ENCODE results near the gene GRIA4. TPM values are rescaled to one million over a fixed set of nuclear protein-coding genes. Genes with fewer than 3 reads are reported as not detected.
A peak's percentile ranks its signal among the peaks of the same experiment; 100 is the strongest.
"Not testable (repeated sequence)": the region's sequence is repeated elsewhere in the genome, so short reads cannot be mapped to it uniquely, and the experiment has no call there.

GRIA4 gene
- total RNA-seq, 1 donor from 2014 or later, result not detected

DNA sequence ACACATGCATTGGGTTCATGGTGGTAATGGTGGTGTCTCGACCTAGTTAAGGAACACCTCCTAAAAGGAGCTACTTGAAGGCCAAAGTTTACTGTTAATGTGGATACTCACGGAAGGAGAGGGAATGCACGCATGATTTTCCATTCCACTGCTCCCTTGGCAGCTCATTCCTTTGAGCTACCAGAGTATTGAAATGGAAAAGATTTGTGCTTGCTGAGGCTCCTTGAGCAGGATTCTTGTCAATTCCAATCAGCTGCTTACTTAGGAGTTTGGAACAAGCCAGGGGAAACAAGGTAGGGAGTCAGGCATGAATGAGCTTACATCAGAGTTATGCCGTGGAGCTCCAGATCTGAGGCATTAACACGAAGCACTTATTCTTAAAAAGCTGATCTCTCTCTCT lies 108.8 kb downstream of the GRIA4 start:
- DNase-seq (ENCODE audit: low read depth in 2 of 2), result no peak

DNA sequence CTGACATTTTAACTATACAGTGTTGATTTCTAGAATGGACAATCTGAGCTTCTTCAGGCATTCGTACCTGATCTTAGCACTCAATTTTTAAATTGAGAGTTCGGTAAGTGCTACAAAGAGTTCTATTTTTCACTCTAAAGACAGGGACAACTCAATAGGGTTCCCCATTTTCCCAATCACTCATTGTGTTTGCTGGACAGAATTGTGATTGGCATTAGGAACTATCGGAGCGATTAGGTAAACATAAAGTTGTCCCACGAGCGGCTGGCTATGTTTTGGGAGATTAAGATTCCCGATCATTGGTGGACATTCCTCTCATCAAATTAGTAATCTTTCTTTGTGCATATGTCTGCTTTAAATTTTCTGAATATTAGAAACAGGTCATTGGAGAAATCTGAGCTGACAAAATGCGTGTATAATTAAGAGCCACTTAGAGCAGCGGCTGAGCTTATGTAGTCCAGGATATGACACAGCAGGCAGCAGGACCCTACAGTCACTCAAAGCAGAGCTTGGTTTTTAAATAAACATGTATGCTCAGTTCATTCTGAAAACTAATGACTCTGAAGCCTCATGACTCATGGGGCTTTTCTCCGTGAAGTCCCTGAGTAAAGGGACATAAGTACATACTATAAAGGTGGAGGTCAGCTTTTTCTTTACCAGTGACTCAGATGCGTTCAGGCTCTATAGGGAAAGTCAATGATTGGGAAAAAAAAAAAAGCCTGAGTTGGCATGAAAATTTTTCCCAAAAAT lies 109.4 kb downstream of the GRIA4 start:
- DNase-seq (ENCODE audit: low read depth in 2 of 2), result peak in 1 of 2 donors; percentile 75

DNA sequence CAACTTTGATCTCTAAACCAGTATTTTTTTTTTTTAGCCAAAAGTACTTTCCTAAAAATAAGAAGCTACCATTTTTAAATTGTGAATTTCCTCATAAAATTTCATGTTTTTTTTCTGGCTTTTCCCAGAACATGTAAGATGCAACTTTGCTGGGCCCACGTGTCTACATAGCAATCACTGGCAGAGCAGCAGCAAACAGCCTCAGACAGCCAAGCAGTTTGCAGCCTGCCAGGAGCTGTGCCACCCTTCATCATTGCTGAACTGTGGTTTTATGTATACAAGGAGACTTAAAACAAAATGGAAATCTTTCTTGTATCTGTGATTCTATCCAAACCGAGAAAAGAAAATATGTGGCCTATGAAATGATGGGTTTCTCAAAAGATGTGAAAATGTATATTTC lies 110.2 kb downstream of the GRIA4 start:
- no peak for DNase-seq (ENCODE audit: low read depth in 2 of 2)

DNA sequence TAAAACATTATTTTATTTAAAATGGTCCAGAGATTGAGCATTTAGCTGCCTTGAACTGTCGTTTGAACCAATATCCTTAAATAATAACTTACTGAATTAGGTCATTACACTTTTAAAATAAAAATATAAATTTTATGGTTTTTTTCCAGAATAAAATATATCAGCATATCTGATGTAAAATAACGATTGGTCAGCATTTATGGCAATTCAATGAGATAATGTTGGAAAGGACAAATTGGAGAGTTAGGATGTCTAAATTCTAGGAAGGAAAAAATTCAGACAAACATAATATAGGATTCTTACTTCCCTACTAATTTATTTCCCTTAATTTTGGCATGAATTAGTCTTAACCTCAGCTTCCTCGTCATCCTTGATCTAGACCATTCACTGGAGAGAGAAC lies 113.4 kb downstream of the GRIA4 start:
- no peak for DNase-seq (ENCODE audit: low read depth in 2 of 2)

DNA sequence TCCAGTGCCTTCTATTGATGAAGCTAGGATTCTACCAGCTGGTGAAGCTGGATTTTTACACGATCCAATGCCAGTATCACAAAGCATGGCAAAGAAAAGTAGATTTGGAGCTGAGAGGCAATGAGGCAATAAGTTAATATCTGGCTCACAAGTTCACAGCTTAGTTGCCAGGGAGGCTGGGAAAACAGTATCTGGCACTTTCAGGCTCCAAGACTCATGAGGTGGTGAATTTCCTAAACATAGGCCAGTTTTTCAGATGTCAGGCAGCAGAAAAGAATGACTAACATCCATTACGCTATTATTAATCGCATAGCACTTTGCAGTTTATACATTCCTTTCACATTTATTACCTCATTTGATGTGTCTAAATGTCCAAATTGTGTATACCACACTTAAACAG lies 122.7 kb downstream of the GRIA4 start:
- DNase-seq (ENCODE audit: low read depth in 2 of 2), result no peak

DNA sequence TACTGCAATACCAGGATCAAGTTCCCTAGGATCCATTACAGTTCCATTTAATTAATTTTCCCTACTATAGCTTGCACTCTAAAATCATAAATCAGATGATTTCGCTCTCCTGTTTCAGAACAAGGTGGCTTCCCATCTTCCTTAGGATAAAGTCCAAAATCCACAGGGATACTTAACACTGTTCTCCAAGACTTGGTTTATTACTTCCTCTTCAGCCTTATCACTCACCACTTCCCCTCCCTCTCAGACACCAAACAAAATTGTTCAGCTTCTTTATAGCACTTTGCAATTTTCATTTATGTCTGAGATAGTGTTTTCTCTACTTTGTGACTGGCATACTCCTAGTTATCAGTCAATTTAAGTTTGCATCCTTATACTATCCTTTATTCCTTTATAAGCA lies 124.6 kb downstream of the GRIA4 start:
- no peak for DNase-seq (ENCODE audit: low read depth in 2 of 2)

DNA sequence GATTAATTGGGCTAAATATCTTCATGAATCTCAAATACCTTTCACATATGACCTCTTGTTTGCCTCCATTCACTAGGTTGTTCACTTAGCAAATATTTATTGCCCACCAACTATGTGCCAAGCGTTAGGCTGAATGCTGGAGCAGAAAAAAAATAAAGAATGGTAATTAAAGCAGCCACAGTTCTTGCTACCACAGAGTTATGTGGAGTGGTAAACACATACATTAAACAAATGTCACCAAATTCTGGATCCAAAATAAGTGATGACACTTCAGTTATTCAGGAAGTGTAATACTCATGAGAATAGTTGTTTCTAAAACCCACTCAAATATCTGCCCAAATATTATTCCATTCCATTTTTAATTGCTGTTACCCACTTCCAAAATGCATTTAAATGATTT lies 128.4 kb downstream of the GRIA4 start:
- DNase-seq (ENCODE audit: low read depth in 2 of 2), result no peak

DNA sequence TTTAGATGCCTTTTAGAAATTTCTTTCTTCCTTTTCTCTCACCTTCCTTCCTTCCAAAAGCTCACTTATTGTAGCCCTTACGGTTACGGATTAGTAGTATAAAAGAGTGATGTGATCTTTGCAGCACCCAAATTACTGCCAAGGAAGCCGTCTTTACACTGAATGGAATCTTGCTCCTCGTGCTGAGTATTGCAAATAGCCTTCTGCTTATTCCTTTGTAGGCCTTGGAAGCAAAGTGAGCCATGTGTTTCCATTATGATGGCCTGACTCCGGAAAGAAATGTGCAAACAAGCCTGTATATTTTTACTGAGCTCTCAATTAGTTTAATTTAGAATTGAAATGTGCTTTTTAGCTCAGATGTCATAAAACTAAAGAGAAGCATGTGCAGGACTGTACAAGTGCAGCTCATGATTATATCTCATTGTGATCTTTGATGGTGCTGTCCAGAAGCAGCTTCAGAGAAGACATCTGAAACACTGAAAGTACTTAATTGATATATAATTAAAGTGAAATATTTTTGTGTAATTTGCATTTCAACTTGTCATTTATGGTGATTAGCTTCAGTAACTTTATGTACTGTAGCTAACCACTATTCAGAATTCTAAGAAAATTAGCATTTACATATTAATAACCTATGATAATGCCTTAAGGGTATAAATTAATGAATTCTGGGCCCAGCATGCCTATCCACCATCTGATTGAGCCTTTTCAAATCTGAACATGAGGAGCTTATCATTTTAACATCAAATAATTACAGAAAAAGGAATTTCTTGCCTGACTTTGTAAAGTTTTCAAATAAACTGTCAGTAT lies 129.3 kb downstream of the GRIA4 start:
- no peak for DNase-seq (ENCODE audit: low read depth in 2 of 2)

DNA sequence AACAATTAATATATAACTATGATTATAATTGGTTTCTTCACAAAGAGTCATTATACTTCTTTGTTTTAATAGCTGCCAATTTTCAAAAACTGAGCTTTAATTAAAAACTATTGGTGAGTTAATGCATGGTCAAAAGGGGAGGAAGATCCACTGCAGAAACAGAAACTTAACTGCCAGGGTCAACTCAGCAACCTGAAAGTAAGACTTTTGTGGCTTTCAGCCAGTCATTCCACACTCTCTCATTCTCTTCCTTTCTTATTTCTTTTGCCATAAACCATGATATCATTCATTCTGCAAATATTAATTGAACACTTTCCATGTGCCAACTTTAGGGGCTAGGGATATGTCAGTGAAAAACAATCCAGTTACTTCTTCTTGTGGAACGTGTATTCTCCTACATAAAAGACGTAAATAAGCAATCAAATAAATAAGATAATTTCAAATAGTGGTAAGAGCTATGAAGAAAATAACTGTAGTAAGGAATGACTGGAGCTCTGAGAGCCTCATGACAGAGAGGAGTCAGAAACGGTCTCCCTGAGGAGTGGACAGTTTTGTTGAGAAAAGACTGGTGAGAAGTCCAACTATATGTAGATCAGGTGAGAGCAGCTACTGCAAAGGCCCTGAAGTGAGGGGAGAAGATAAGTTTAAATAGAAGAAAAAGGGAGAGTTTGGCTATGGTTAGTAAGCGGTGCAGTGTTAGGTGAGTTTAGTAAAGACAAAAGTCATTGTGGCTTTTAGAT lies 130.5 kb downstream of the GRIA4 start:
- DNase-seq (ENCODE audit: low read depth in 2 of 2), result no peak

DNA sequence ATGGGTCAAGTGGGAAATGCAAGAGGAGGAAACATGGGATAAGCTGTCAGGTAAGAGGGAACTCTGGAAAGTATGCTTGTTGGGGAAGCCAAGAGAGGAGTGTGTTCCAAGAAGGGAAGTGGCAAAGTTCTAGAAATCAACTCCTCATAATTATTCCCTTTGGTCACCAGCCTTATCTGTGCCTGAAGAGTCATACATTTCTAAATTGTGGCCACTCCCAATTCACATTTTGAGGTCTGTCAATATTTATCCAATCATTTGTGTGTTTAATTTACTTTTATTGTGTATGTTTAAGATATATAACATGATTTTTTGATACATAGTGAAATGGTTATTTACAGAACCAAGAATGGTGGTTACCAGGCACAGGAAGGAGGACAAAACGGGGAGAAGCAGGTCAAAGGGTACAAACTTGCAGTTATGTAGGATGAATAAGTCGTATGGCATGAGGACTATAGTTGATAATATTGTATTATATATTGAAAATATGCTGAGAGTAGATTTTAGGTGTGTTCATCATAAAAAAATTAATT lies 131.7 kb downstream of the GRIA4 start:
- DNase-seq (ENCODE audit: low read depth in 2 of 2), result no peak

DNA sequence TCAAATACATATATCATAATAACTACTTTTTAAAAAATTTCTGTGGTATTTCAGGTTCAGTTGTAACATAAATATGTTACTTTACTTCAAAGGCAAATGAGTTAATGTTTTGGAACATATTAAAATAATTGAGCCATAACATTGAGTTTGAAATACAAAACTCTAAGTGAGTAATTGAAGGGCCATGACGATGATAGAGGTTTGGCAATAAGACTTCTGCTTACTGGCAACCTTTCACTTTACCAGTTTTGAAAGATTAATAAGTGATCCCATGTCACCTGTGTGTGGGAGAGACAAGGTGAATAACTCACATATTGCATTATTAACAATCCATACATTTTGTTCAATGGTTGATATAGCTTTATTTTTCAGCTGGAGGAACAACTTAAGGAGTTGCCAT lies 144.4 kb downstream of the GRIA4 start:
- DNase-seq (ENCODE audit: low read depth in 2 of 2), result no peak

DNA sequence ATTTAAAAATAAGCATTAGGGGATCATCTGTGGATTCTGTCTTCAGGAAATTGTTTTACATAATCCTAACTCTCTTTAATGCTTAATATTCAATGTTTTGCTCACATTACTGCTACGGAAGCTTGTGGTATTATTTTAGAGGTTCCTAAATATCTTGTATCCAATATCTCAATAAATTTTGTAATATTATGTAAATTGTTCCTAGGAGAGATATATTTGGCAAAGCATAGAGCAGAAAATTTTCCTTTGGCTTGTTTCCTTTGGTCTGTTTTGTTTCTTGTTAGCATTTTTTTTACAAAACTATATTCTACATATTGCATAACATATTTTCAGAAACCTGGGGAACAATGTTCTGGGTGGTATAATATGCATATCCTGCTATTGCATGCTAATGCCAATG lies 144.8 kb downstream of the GRIA4 start:
- no peak for DNase-seq (ENCODE audit: low read depth in 2 of 2)

DNA sequence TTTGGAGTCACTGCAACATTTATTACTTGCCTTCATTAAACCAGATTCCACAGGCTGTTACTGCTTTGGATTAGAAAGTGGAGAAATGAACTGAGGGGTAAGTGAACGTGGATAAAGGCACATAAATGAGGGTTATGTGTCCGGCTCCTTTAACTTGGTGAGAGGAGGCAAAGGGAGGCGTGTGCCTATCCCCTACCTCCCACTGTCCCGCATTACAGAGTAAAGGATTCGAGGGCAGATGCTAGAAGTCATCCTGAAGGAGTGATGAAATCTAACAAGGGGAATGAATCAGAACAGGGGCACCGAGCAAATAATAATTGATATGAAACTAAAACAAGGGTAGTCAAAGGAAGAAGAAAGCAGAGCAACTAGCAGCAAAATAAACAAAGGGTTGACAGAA lies 147.2 kb downstream of the GRIA4 start:
- DNase-seq (ENCODE audit: low read depth in 2 of 2), result no peak

DNA sequence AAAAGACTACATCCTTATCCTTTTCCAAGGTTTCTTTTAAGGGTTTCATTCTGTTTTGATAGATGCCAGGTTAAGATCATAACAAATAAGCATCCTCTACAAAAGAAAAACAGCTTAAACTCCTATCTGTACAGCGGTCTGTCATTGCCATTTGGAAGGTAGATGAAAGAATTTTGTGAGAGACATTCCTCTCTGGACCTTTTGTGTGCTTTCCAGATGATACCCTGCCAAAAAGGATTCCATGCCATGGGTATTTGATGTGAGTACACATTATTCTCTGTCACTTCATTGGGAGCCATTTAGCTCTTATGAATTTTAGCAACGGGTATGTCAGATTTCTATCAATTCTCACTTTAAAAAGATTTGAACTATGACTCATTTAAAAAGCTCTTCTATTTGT lies 153.7 kb downstream of the GRIA4 start:
- DNase-seq (ENCODE audit: low read depth in 2 of 2), result no peak

DNA sequence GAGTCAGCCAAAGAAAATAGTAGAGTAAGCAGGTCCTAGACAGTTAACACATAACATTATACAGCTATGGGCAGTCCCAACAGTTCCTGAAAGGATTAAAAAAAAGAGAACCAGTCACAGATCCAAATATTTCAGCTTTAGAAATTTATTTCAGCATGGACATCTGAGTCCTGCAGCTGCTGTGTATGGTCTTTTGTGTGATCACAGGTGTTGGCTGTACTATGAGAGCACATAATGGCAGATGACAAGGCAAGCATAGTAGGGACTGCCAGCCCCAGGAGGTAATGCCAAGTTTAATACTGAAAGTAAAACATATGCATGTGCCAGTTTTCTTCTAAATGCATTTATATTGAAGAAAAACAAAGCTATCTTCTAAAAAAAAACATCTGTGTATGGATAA lies 158.1 kb downstream of the GRIA4 start:
- no peak for DNase-seq (ENCODE audit: low read depth in 2 of 2)

DNA sequence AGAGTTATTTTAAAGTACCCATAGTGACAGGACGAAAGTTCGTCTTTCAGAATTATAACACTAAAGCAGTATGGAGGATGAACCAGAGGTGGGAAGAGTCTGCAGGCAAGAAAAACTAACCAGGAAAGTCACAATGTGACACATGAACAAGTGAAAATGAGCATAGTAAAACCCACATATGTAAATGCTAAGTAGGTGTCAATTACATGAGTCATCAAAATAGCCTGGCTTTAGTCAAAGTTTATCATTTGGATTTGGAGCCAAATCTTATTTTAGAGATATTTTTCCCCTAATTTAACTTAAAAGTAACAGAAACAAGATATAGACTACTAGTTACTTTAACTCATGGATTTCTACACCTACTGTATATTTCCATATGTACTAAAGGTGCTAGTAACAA lies 159.8 kb downstream of the GRIA4 start:
- no peak for DNase-seq (ENCODE audit: low read depth in 2 of 2)

DNA sequence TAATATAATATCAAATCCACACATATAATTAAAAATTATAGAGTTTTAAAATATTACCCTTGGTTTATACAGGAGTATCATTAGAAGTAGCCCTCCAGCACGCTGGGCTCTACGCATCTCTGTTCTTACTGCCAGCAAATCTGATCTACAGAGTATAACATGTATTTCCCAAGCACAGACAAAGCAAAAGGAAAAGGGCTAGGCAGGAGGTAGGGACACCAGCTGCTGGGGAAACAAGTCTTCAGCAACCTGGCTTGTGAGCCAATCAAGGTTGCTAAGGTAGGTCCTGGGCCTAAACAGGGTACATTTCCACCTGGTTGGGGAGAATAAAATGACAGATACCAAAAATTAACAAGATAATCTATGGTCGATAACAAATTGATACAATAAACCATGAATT lies 163.6 kb downstream of the GRIA4 start:
- DNase-seq (ENCODE audit: low read depth in 2 of 2), result not testable (repeated sequence)

DNA sequence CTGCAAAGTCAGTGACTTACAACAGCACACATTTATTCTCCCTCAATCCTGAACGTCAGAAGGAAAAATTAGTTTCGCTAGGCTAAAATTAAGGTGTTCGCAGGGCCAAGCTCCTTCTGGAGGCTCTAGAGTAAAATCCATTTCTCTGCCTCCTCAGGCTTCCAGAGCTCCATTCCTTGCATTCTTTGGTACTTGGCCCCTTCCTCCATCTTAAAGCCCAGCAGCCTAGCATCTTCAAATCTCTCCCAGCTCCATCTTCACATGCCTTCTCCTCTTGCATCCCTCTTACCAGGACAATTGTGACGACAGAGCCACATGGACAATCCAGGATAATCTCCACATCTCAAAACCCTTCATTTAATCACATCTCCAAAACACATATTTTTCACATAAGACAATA lies 165.0 kb downstream of the GRIA4 start:
- no peak for DNase-seq (ENCODE audit: low read depth in 2 of 2)

DNA sequence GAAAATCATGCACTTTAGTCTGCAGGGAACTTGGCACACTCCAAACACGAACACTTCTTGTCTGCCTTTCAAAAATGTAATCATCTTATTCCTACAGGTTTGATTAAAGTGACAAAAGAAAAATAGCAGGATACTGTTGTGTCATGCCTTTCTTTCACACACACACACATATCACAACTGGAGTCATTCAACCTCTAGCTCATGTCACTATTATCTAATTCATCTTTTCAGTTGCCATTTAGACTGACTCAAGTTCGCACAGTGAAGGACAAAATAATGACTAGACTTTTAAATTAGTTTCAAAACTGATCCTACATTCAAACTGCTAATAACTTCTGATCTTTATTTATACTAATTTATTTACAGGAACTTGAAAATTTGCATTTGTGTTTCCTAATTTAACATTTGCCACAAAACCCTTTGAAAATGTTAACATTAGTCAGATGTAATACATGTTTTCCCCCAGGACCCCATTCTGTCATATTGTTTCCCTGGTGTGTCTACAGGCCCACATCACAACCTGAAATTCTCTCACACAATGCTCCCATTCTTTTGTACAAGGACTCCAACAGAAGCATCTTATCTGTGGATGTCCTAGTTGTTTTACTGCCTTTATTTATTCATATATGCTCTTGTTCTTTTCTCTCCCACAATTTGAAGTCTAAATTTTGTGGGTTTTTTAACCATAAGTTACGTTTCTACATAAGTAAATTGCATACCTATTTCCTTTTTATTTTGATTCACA lies 171.1 kb downstream of the GRIA4 start:
- DNase-seq (ENCODE audit: low read depth in 2 of 2), result no peak

DNA sequence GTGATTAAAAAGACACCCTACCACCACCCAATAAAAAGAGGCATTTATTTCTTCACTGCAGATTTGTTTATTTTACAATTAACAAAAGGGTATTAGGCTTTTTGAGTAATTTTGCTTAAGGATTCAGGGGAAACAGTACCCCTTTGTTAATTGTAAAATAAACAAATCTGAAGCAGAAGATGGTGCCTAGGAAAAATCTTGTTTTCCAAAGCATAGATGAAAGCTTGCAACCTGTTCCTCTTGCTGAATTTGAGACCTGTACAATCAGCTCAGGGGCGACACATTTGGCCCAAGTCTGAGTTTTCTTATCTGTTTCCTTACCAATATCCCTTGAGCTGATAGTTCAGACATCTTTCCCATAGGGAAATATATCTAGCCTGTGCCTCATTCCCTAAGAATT lies 171.9 kb downstream of the GRIA4 start:
- no peak for DNase-seq (ENCODE audit: low read depth in 2 of 2)

DNA sequence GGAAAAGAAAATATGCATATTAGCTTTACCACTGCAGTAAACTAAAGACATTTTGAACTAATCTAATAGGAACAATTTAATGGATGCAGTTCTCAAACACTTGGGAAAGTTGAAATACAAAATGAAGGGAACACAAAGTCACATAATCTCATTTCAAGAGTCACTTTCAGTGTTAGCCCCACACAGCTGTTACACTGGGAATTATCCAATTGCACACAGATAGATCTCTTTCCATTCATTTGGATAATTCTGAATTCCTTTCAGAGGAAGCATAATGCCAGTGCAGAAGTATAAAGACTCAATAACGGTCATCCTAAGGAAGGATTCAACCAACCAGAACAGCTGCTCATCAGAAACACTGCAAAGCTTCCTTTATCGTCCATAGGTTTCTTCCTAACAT lies 173.3 kb downstream of the GRIA4 start:
- no peak for DNase-seq (ENCODE audit: low read depth in 2 of 2)

Measured in dermis microvascular lymphatic vessel endothelial cell (primary cell).